Caco-2 (cell line): ENCODE measurements around the gene OR52N2. TPM values are rescaled to one million over a fixed set of nuclear protein-coding genes. Genes with fewer than 3 reads are reported as not detected.
A peak's percentile ranks its signal among the peaks of the same experiment; 100 is the strongest.

Source experiments
- BruUV-seq: library from RNA; stranded (reverse); fragments of 400-500 nt; replicated peaks from 2 replicates; lab custom pipeline; 2021; lab: Mats Ljungman, UMichigan
- CTCF ChIA-PET: fragments of 300-600 bp; sonication (Branson Sonifier 250); formaldehyde crosslinking; loops from one replicate; lab custom pipeline; 2022; ENCODE audit warnings: antibody characterized with exemption; lab: Charles Lee
- POLR2A ChIA-PET: fragments of 300-600 bp; sonication (Branson Sonifier 250); formaldehyde crosslinking; loops from one replicate; lab custom pipeline; 2022; ENCODE audit warnings: antibody characterized with exemption; lab: Charles Lee
- DNase-seq, 2 experiments: peaks; one replicate each; pipeline versions ENCODE4 v3.0.0 to v3.0.0-alpha.2; 2020 to 2022
- H3K27me3 ChIP-seq: replicated peaks from 2 replicates; pipeline ENCODE4 v1.6.0; 2011; ENCODE audit warnings: low read length; ENCODE audit not compliant: control insufficient read depth, insufficient read depth
- H3K36me3 ChIP-seq: 2 replicates; pipeline ENCODE4 v1.5.1; 2011; ENCODE audit warnings: low read length; ENCODE audit not compliant: control insufficient read depth, insufficient read depth
- H3K4me1 ChIP-seq: fragments of 250-450 bp; sonication (Bioruptor Pico); 2 replicates; pipeline ENCODE4 v1.5.1; 2020; ENCODE audit warnings: mild to moderate bottlenecking
- H3K4me3 ChIP-seq: 2 replicates; pipeline ENCODE4 v1.5.1; 2011; ENCODE audit warnings: low read depth, mild to moderate bottlenecking, control low read depth, low read length
- H3K9me3 ChIP-seq: fragments of 250-450 bp; sonication (Bioruptor Pico); 2 replicates; pipeline ENCODE4 v1.5.1; 2020; ENCODE audit warnings: mild to moderate bottlenecking, moderate library complexity
- H3K27ac Mint-ChIP-seq: one replicate; pipeline ENCODE4 v1.8.0; 2022; ENCODE audit warnings: mixed read lengths; ENCODE audit not compliant: unreplicated experiment
- H3K27me3 Mint-ChIP-seq: one replicate; pipeline ENCODE4 v1.8.0; 2022; ENCODE audit warnings: mixed read lengths; ENCODE audit not compliant: insufficient read depth, unreplicated experiment
- H3K36me3 Mint-ChIP-seq: one replicate; pipeline ENCODE4 v1.8.0; 2022; ENCODE audit warnings: mild to moderate bottlenecking, mixed read lengths; ENCODE audit not compliant: insufficient read depth, unreplicated experiment
- H3K4me1 Mint-ChIP-seq: one replicate; pipeline ENCODE4 v1.8.0; 2022; ENCODE audit warnings: low read depth, mixed read lengths; ENCODE audit not compliant: unreplicated experiment
- H3K4me3 Mint-ChIP-seq: one replicate; pipeline ENCODE4 v1.8.0; 2022; ENCODE audit warnings: mild to moderate bottlenecking, moderate library complexity, mixed read lengths; ENCODE audit not compliant: unreplicated experiment
- H3K9me3 Mint-ChIP-seq: one replicate; pipeline ENCODE4 v1.8.0; 2022; ENCODE audit warnings: mixed read lengths; ENCODE audit not compliant: unreplicated experiment
- CTCF ChIP-seq, 2 experiments: fragments of 200-600 bp in 1 of 2; IDR thresholded peaks; 1 replicate in 1 of 2; 2 replicates in 1 of 2; pipeline versions ENCODE4 v1.5.1 to v1.8.0; 2011 to 2022; ENCODE audit warnings: antibody characterized with exemption in 1 of 2, control low read depth in 1 of 2, inconsistent platforms in 1 of 2, low read depth in 1 of 2, low read length in 1 of 2, mild to moderate bottlenecking in 1 of 2, moderate library complexity in 1 of 2; ENCODE audit not compliant: insufficient read depth in 1 of 2, severe bottlenecking in 1 of 2, unreplicated experiment in 1 of 2
- intact Hi-C: fragments of 100-400 bp; cut with micrococcal nuclease; formaldehyde crosslinking; loops from one replicate; pipeline ENCODE4 v1.10.0; 2022; ENCODE audit not compliant: unreplicated experiment
- total RNA-seq: library from RNA; stranded (reverse); gene quantifications from 2 replicates; pipeline ENCODE4 v1.2.3, GENCODE V29; 2022

The OR52N2 gene
- total RNA-seq, 1 experiment from 2014 or later = not detected

GRCh38 chr11:5807580-5807979 lies 1.1 kb upstream of the OR52N2 start:
- H3K9me3 Mint-ChIP-seq = peaks cover 20% of the 10 kb centered on the region
- H3K36me3 Mint-ChIP-seq = no peaks in the 10 kb centered on the region
- intact Hi-C loops = no loop called here
- no peaks in the 10 kb centered on the region; the same call in 1 of the 2 replicates for H3K4me1 ChIP-seq
- no peak for DNase-seq
- no peak overlapping the region for H3K4me3 Mint-ChIP-seq
- H3K36me3 ChIP-seq = no peaks in the 10 kb centered on the region
- no peaks in the 10 kb centered on the region; the same call in 1 of the 2 replicates for H3K9me3 ChIP-seq
- no peaks in the 10 kb centered on the region for H3K27me3 ChIP-seq
- no peak overlapping the region for H3K27ac Mint-ChIP-seq
- ChIA-PET CTCF (interaction anchor here (0.6 kb wide), 1 partner anchor 49 kb away, joined by 4 read pairs; no protein-coding TSS in a partner anchor), POLR2A (no interaction called here)
- peaks cover 6% of the 10 kb centered on the region for H3K4me1 Mint-ChIP-seq
- H3K27me3 Mint-ChIP-seq = peaks cover 20% of the 10 kb centered on the region
- H3K4me3 ChIP-seq = no peak overlapping the region
- no peak for TF ChIP-seq CTCF (IDR thresholded peaks at IDR 0.05; ENCODE audit: insufficient read depth in 1 of 2, low read depth in 1 of 2, low read length in 1 of 2, severe bottlenecking in 1 of 2, unreplicated experiment in 1 of 2)
- no TSS peak for BruUV-seq

GRCh38 chr11:5809122-5809519 lies 397 bp downstream of the OR52N2 start:
- no peaks in the 10 kb centered on the region for H3K27me3 ChIP-seq
- H3K9me3 Mint-ChIP-seq = peaks cover 5% of the 10 kb centered on the region
- peak overlapping the region; percentile 61 for H3K4me3 Mint-ChIP-seq
- peaks cover 14% of the 10 kb centered on the region for H3K27me3 Mint-ChIP-seq
- peaks cover 6% of the 10 kb centered on the region for H3K4me1 Mint-ChIP-seq
- ChIA-PET CTCF (interaction anchor here (1.4 kb wide), 1 partner anchor 125 kb away, joined by 5 read pairs; the partner anchor contains the start of gene TRIM5), POLR2A (no interaction called here)
- no TSS peak for BruUV-seq
- no peaks in the 10 kb centered on the region for H3K36me3 ChIP-seq
- H3K36me3 Mint-ChIP-seq = no peaks in the 10 kb centered on the region
- no peak for TF ChIP-seq CTCF (IDR thresholded peaks at IDR 0.05; ENCODE audit: insufficient read depth in 1 of 2, low read depth in 1 of 2, low read length in 1 of 2, severe bottlenecking in 1 of 2, unreplicated experiment in 1 of 2)
- H3K4me1 ChIP-seq = no peaks in the 10 kb centered on the region; the same call in 1 of the 2 replicates
- no peak overlapping the region for H3K27ac Mint-ChIP-seq
- H3K4me3 ChIP-seq = peak overlapping the region; percentile 26
- no peaks in the 10 kb centered on the region for H3K9me3 ChIP-seq
- no peak for DNase-seq
- intact Hi-C loops = no loop called here

- ChIA-PET POLR2A (no interaction called here), CTCF (interaction anchor here (1.4 kb wide), 1 partner anchor 126 kb away, joined by 5 read pairs; the partner anchor contains the start of gene TRIM5)
- H3K4me1 ChIP-seq = no peaks in the 10 kb centered on the region; the same call in 1 of the 2 replicates
- DNase-seq = no peak
- H3K27me3 ChIP-seq = no peaks in the 10 kb centered on the region
- no peak for TF ChIP-seq CTCF (IDR thresholded peaks at IDR 0.05; ENCODE audit: insufficient read depth in 1 of 2, low read depth in 1 of 2, low read length in 1 of 2, severe bottlenecking in 1 of 2, unreplicated experiment in 1 of 2)
- Mint-ChIP-seq H3K4me3 (no peak overlapping the region), H3K9me3 (no peaks in the 10 kb centered on the region), H3K27me3 (peaks cover 12% of the 10 kb centered on the region), H3K36me3 (no peaks in the 10 kb centered on the region), H3K27ac (no peak overlapping the region), H3K4me1 (peaks cover 6% of the 10 kb centered on the region)
- no peaks in the 10 kb centered on the region for H3K36me3 ChIP-seq
- intact Hi-C loops = no loop called here
- no peaks in the 10 kb centered on the region for H3K9me3 ChIP-seq
- no peak overlapping the region for H3K4me3 ChIP-seq
- BruUV-seq = no TSS peak
These were observed 1.4 kb downstream of the OR52N2 start for GRCh38 chr11:5809905-5810795.
